GM18867 (cell line): ENCODE data around the gene PSMB7.

ENCODE experiments used
- ATAC-seq: cut with Tn5 transposase; IDR thresholded peaks from one replicate; pipeline ENCODE4 v1.9.1; 2021; ENCODE audit warnings: mild to moderate bottlenecking, moderate library complexity; ENCODE audit not compliant: unreplicated experiment

The PSMB7 gene

GRCh38 chr9:124304285-124304684 lies 111.0 kb downstream of the PSMB7 start:
- no peak for ATAC-seq

- no peak for ATAC-seq
Observed at GRCh38 chr9:124303762-124304161, 111.5 kb downstream of the PSMB7 start.
